SK-N-SH treated with all-trans-retinoic acid at 6 μM for 48 hours (cell line): ENCODE data around the gene RHBDL1.

Experiments used
- ATAC-seq: fragments of 200-7000 bp; cut with Tn5 transposase; 3 replicates; pipeline ENCODE4 v1.9.1; 2020; ENCODE audit warnings: mild to moderate bottlenecking, moderate library complexity
- ARNTL ChIP-seq: fragments of 450-650 bp; formaldehyde crosslinking; IDR thresholded peaks from 2 replicates; pipeline ENCODE4 v1.5.0; 2020; ENCODE audit warnings: low read depth, mild to moderate bottlenecking, moderate library complexity, borderline replicate concordance
- BACH2 ChIP-seq: fragments of 250-450 bp; sonication (Bioruptor Pico); IDR thresholded peaks from 2 replicates; pipeline ENCODE4 v1.9.0; 2021; ENCODE audit warnings: mild to moderate bottlenecking, borderline replicate concordance
- CREB5 ChIP-seq: fragments of 250-450 bp; sonication (Bioruptor Pico); IDR thresholded peaks from 2 replicates; pipeline ENCODE4 v1.5.1; 2020; ENCODE audit warnings: low read depth, mild to moderate bottlenecking, moderate library complexity
- CSDC2 ChIP-seq: fragments of 250-450 bp; sonication (Bioruptor Pico); IDR thresholded peaks from 2 replicates; pipeline ENCODE4 v1.5.0; 2020; ENCODE audit warnings: mild to moderate bottlenecking, moderate library complexity
- GLIS3 ChIP-seq: fragments of 250-450 bp; sonication (Bioruptor Pico); IDR thresholded peaks from 2 replicates; pipeline ENCODE4 v1.5.0; 2020; ENCODE audit warnings: mild to moderate bottlenecking, moderate library complexity
- ISL1 ChIP-seq: fragments of 250-450 bp; sonication (Bioruptor Pico); IDR thresholded peaks from 2 replicates; pipeline ENCODE4 v2.1.2; 2022; ENCODE audit warnings: mild to moderate bottlenecking, moderate library complexity
- OSR1 ChIP-seq: fragments of 250-450 bp; sonication (Bioruptor Pico); IDR thresholded peaks from 2 replicates; pipeline ENCODE4 v1.8.0; 2022; ENCODE audit warnings: moderate library complexity, mild to moderate bottlenecking, inconsistent platforms
- POU6F1 ChIP-seq: fragments of 250-450 bp; sonication (Bioruptor Pico); IDR thresholded peaks from 2 replicates; pipeline ENCODE4 v1.8.0; 2021; ENCODE audit warnings: low read depth, mild to moderate bottlenecking, moderate library complexity, borderline replicate concordance
- PPARA ChIP-seq: fragments of 250-450 bp; sonication (Bioruptor Pico); IDR thresholded peaks from 2 replicates; pipeline ENCODE4 v1.5.0; 2020; ENCODE audit warnings: mild to moderate bottlenecking, borderline replicate concordance
- RARB ChIP-seq: fragments of 250-450 bp; sonication (Bioruptor Pico); IDR thresholded peaks from 2 replicates; pipeline ENCODE4 v1.8.0; 2021; ENCODE audit warnings: mild to moderate bottlenecking, moderate library complexity
- SNAI2 ChIP-seq: fragments of 250-450 bp; sonication (Bioruptor Pico); IDR thresholded peaks from 2 replicates; pipeline ENCODE4 v1.5.0; 2020; ENCODE audit warnings: mild to moderate bottlenecking, moderate library complexity
- TCF4 ChIP-seq: fragments of 250-450 bp; sonication (Bioruptor Pico); IDR thresholded peaks from 2 replicates; pipeline ENCODE4 v1.8.0; 2021; ENCODE audit warnings: mild to moderate bottlenecking, moderate library complexity, borderline replicate concordance
- TOX ChIP-seq: fragments of 250-450 bp; sonication (Bioruptor Pico); IDR thresholded peaks from 2 replicates; pipeline ENCODE4 v1.8.0; 2021; ENCODE audit warnings: mild to moderate bottlenecking, moderate library complexity, borderline replicate concordance
- TSHZ2 ChIP-seq: fragments of 250-450 bp; sonication (Bioruptor Pico); IDR thresholded peaks from 2 replicates; pipeline ENCODE4 v1.5.0; 2020; ENCODE audit warnings: mild to moderate bottlenecking, moderate library complexity
- ZC3H10 ChIP-seq: fragments of 250-450 bp; sonication (Bioruptor Pico); IDR thresholded peaks from 2 replicates; pipeline ENCODE4 v1.5.1; 2021; ENCODE audit warnings: mild to moderate bottlenecking, moderate library complexity
- ZFP3 ChIP-seq: fragments of 250-450 bp; sonication (Bioruptor Pico); IDR thresholded peaks from 2 replicates; pipeline ENCODE4 v1.5.0; 2020; ENCODE audit warnings: mild to moderate bottlenecking, moderate library complexity
- ZFP30 ChIP-seq: fragments of 450-650 bp; formaldehyde crosslinking; IDR thresholded peaks from 2 replicates; pipeline ENCODE4 v1.5.0; 2022; ENCODE audit warnings: mild to moderate bottlenecking, moderate library complexity
- ZNF70 ChIP-seq: fragments of 450-650 bp; formaldehyde crosslinking; IDR thresholded peaks from 2 replicates; pipeline ENCODE4 v1.5.0; 2020; ENCODE audit warnings: mild to moderate bottlenecking, moderate library complexity

RHBDL1 gene

GRCh38 chr16:672371-672770 lies 3.1 kb upstream of the RHBDL1 start:
- no peak for ATAC-seq
- TF ChIP-seq ISL1 (no peak), PPARA (CRISPR knock-in tag) (no peak), CSDC2 (CRISPR knock-in tag) (no peak), GLIS3 (CRISPR knock-in tag) (no peak), ZFP30 (CRISPR knock-in tag) (no peak)
- TF ChIP-seq, all 23 proteins: peak for 0

GRCh38 chr16:672851-673250 lies 2.6 kb upstream of the RHBDL1 start:
- no peak for ATAC-seq
- TF ChIP-seq TOX (CRISPR knock-in tag): no peak
- TF ChIP-seq ARNTL (CRISPR knock-in tag): no peak

- TF ChIP-seq CSDC2 (CRISPR knock-in tag): no peak
- TF ChIP-seq ZNF70 (CRISPR knock-in tag): no peak
- no peak for TF ChIP-seq POU6F1 (CRISPR knock-in tag)
- no peak for TF ChIP-seq BACH2
- TF ChIP-seq ARNTL (CRISPR knock-in tag): no peak
- TF ChIP-seq TSHZ2: no peak
- TF ChIP-seq TCF4 (CRISPR knock-in tag): no peak
- TF ChIP-seq, all 23 proteins: peak for 0
- no peak for ATAC-seq
Measured at GRCh38 chr16:673399-673991, 2.0 kb upstream of the RHBDL1 start.

GRCh38 chr16:674214-674881 lies 1.1 kb upstream of the RHBDL1 start:
- TF ChIP-seq OSR1 (no peak), TSHZ2 (no peak), ISL1 (no peak), TOX (CRISPR knock-in tag) (no peak), POU6F1 (CRISPR knock-in tag) (no peak), BACH2 (no peak), RARB (CRISPR knock-in tag) (no peak), SNAI2 (CRISPR knock-in tag) (no peak), CREB5 (CRISPR knock-in tag) (no peak), CSDC2 (CRISPR knock-in tag) (no peak), ARNTL (CRISPR knock-in tag) (no peak), GLIS3 (CRISPR knock-in tag) (no peak), ZNF70 (CRISPR knock-in tag) (no peak), TCF4 (CRISPR knock-in tag) (no peak), ZC3H10 (no peak), PPARA (CRISPR knock-in tag) (no peak), ZFP3 (CRISPR knock-in tag) (no peak), ZFP30 (CRISPR knock-in tag) (no peak)
- no peak for ATAC-seq
